Lung (tissue), 12 donors: Measurements from ENCODE around the gene SYN1. TPM values are rescaled to one million over a fixed set of nuclear protein-coding genes. Genes with fewer than 3 reads are reported as not detected.

Source experiments
- ATAC-seq: fragments of 200-7000 bp; cut with Tn5 transposase; one replicate; pipeline ENCODE4 v1.9.1; 2020; ENCODE audit warnings: moderate number of reproducible peaks; ENCODE audit not compliant: insufficient read depth, low FRiP score
- DNase-seq, 3 donors: peaks; one replicate each; pipeline ENCODE4 v3.0.0-alpha.2; 2013 to 2017
- H3K27ac ChIP-seq, 2 donors: one replicate each; pipeline ENCODE4 v1.5.1; 2013; ENCODE audit warnings: mild to moderate bottlenecking in 2 of 2, moderate library complexity in 2 of 2, control low read depth in 1 of 2, inconsistent platforms in 1 of 2, low read depth in 1 of 2, low read length in 1 of 2
- H3K27me3 ChIP-seq, 3 donors: one replicate each; pipeline ENCODE4 v1.5.1; 2013; ENCODE audit warnings: low read length in 2 of 3; ENCODE audit not compliant: control insufficient read depth in 3 of 3, insufficient read depth in 3 of 3
- H3K36me3 ChIP-seq, 4 donors: one replicate each; pipeline ENCODE4 v1.5.1; 2013; ENCODE audit warnings: low read length in 4 of 4, mild to moderate bottlenecking in 1 of 4, moderate library complexity in 1 of 4; ENCODE audit not compliant: control insufficient read depth in 4 of 4, insufficient read depth in 4 of 4
- H3K4me1 ChIP-seq, 5 donors: one replicate each; pipeline ENCODE4 v1.5.1; 2013; ENCODE audit warnings: low read length in 5 of 5, mild to moderate bottlenecking in 2 of 5, moderate library complexity in 1 of 5; ENCODE audit not compliant: control insufficient read depth in 5 of 5, insufficient read depth in 5 of 5
- H3K4me3 ChIP-seq: one replicate; pipeline ENCODE4 v1.5.1; 2013; ENCODE audit warnings: mild to moderate bottlenecking, control low read depth, moderate library complexity
- H3K9ac ChIP-seq, 2 donors: one replicate each; pipeline ENCODE4 v1.5.1; 2013; ENCODE audit warnings: low read length in 2 of 2, control low read depth in 1 of 2; ENCODE audit not compliant: insufficient read depth in 1 of 2
- H3K9me3 ChIP-seq, 4 donors: one replicate each; pipeline ENCODE4 v1.5.1; 2013; ENCODE audit warnings: low read length in 3 of 4, mild to moderate bottlenecking in 1 of 4, moderate library complexity in 1 of 4; ENCODE audit not compliant: control insufficient read depth in 4 of 4, insufficient read depth in 3 of 4
- WGBS, 2 donors: extraction: QIAGEN DNeasy Blood & Tissue Kit; methylation state at CpG; one replicate each; pipeline ENCODE4 v1.1.7; 2013; 5-methylcytosine and 5-hydroxymethylcytosine counted together
- polyA plus RNA-seq, 2 donors: library from polyadenylated mRNA; stranded (reverse); fragments of 200-250 nt; gene quantifications; one replicate each; pipeline ENCODE4 v1.2.1, GENCODE V29; 2013
- total RNA-seq, 2 donors: library from RNA; depleted of rRNA in 1 of 2; stranded (reverse); fragments of >200 nt in 1 of 2; gene quantifications; one replicate each; pipeline ENCODE4 v1.2.1, GENCODE V29; 2014 to 2021
- TF ChIP-seq, protein P1 (sequence below): IDR thresholded peaks from 2 replicates; pipeline ENCODE4 v1.5.1; 2012; ENCODE audit warnings: mild to moderate bottlenecking; ENCODE audit errors: control extremely low read depth, extremely low read depth
- donor health status: control.
- donor health status: control.
- donor health status: Bipolar disorder and iron deficiency.
- donor health status: healthy.
- donor health status: DM: yes; HTN: yes; CAD: no.

Gene SYN1
- total and polyA plus RNA-seq, 4 donors = 0.11 to 4.5 (median 1.3) TPM

- no peak for ATAC-seq
- 44 to 60% methylated on average over 8 of the region's 8 CpGs for WGBS, 2 donors
- Histone ChIP-seq H3K27me3 (no peaks in the 10 kb centered on the region), H3K9ac (peak overlapping the region in 1 of 2 donors; percentile 23), H3K36me3 (peaks cover 0 to 4% (median 0%) of the 10 kb centered on the region in 4 donors), H3K4me1 (peaks cover 0 to 14% (median 3%) of the 10 kb centered on the region in 5 donors), H3K4me3 (peak overlapping the region; percentile 16), H3K27ac (peak overlapping the region; percentile 49 to 87), H3K9me3 (no peaks in the 10 kb centered on the region)
- no peak for DNase-seq
- TF ChIP-seq, protein P1, sequence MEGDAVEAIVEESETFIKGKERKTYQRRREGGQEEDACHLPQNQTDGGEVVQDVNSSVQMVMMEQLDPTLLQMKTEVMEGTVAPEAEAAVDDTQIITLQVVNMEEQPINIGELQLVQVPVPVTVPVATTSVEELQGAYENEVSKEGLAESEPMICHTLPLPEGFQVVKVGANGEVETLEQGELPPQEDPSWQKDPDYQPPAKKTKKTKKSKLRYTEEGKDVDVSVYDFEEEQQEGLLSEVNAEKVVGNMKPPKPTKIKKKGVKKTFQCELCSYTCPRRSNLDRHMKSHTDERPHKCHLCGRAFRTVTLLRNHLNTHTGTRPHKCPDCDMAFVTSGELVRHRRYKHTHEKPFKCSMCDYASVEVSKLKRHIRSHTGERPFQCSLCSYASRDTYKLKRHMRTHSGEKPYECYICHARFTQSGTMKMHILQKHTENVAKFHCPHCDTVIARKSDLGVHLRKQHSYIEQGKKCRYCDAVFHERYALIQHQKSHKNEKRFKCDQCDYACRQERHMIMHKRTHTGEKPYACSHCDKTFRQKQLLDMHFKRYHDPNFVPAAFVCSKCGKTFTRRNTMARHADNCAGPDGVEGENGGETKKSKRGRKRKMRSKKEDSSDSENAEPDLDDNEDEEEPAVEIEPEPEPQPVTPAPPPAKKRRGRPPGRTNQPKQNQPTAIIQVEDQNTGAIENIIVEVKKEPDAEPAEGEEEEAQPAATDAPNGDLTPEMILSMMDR = no peak
These were observed 36.3 kb downstream of the SYN1 start for GRCh38 chrX:47583240-47583861.

- peaks cover 0 to 1% (median 0%) of the 10 kb centered on the region in 4 donors for H3K9me3 ChIP-seq
- WGBS, 2 donors = 7 to 29% methylated on average over 19 to 28 of the region's 28 CpGs
- H3K27me3 ChIP-seq = no peaks in the 10 kb centered on the region
- ATAC-seq (peak; percentile 81), DNase-seq (peak; percentile 90 to 94 (median 92))
- peaks cover 0 to 14% (median 3%) of the 10 kb centered on the region in 5 donors for H3K4me1 ChIP-seq
- H3K4me3 ChIP-seq = peak within 1 kb of the TSS; percentile 55
- H3K9ac ChIP-seq = peak within 1 kb of the TSS; percentile 61 to 63
- TF ChIP-seq, protein P1 = no peak
- H3K27ac ChIP-seq = peak within 1 kb of the TSS; percentile 81 to 87
- H3K36me3 ChIP-seq = peaks cover 0 to 4% (median 0%) of the 10 kb centered on the region in 4 donors
These were observed 37.7 kb downstream of the SYN1 start, which contains the start of gene TIMP1 for GRCh38 chrX:47581731-47582647. Gene TIMP1, plus strand, starts transcription at chrX:47582436. Its CDS starts 980 bp downstream, at chrX:47583416.

- TF ChIP-seq, protein P1 = no peak
- Histone ChIP-seq H3K4me3 (no peak overlapping the region), H3K36me3 (no peaks in the 10 kb centered on the region), H3K9me3 (peaks cover 0 to 4% (median 0%) of the 10 kb centered on the region in 4 donors), H3K4me1 (peaks cover 0 to 20% (median 3%) of the 10 kb centered on the region in 5 donors), H3K9ac (no peak overlapping the region), H3K27me3 (no peaks in the 10 kb centered on the region), H3K27ac (no peak overlapping the region)
- ATAC-seq = peak; percentile 36
- peak in 1 of 3 donors; percentile 41 for DNase-seq
- 20 to 49% methylated on average over 9 of the region's 9 CpGs for WGBS, 2 donors
These were observed 40.1 kb downstream of the SYN1 start for GRCh38 chrX:47579537-47579936.
